22Rv1 (cell line): ENCODE data around the gene PCDHGA8.
"Not testable (repeated sequence)": the region's sequence is repeated elsewhere in the genome, so short reads cannot be mapped to it uniquely, and the experiment has no call there.

Source experiments
- H3K27ac ChIP-seq: fragments of 450-650 bp; 2 replicates; pipeline ENCODE4 v1.5.1; 2017
- CTCF ChIP-seq: fragments of 450-650 bp; IDR thresholded peaks from 2 replicates; pipeline ENCODE4 v1.5.1; 2017; ENCODE audit warnings: mild to moderate bottlenecking
- ZFX ChIP-seq: fragments of 450-650 bp; IDR thresholded peaks from 2 replicates; pipeline ENCODE4 v1.6.1; 2017; ENCODE audit warnings: antibody characterized with exemption, borderline replicate concordance

Gene PCDHGA8

GRCh38 chr5:141373673-141374317 is 18.6 kb upstream of the PCDHGA8 start, which contains the start of gene PCDHGA6:
TSS of gene PCDHGA6 (plus strand) at chr5:141373891. CDS start at chr5:141374084, 193 bp downstream.
- TF ChIP-seq CTCF (peak; percentile 80), ZFX (no peak)
- H3K27ac ChIP-seq, result no peak within 1 kb of the TSS

GRCh38 chr5:141374627-141375026 is 17.8 kb upstream of the PCDHGA8 start:
- no peak for TF ChIP-seq ZFX
- TF ChIP-seq CTCF, result no peak

GRCh38 chr5:141375444-141376155 is 16.8 kb upstream of the PCDHGA8 start:
- not testable (repeated sequence) for H3K27ac ChIP-seq
- TF ChIP-seq CTCF, result peak; percentile 28

More at GRCh38 chr5:141374627-141375026, 17.8 kb upstream of the PCDHGA8 start:
- no peak overlapping the region for H3K27ac ChIP-seq

GRCh38 chr5:141382469-141383294 is 9.8 kb upstream of the PCDHGA8 start, which contains the start of gene PCDHGA7:
TSS of gene PCDHGA7 (plus strand) at chr5:141382742. CDS start at chr5:141382900, 158 bp downstream.
- H3K27ac ChIP-seq, result no peak within 1 kb of the TSS
- TF ChIP-seq ZFX (no peak), CTCF (peak; percentile 72)

- no peak overlapping the region for H3K27ac ChIP-seq
- TF ChIP-seq ZFX (no peak), CTCF (no peak)
Observed at GRCh38 chr5:141383345-141383744, 9.1 kb upstream of the PCDHGA8 start.

- TF ChIP-seq CTCF (no peak), ZFX (no peak)
- H3K27ac ChIP-seq, result no peak overlapping the region
Observed at GRCh38 chr5:141384471-141385267, 7.8 kb upstream of the PCDHGA8 start.
